GM12872 (cell line): ENCODE data around the gene CRYBB2.

Experiments
- TF ChIP-seq, protein P1 (sequence below): IDR thresholded peaks from 3 replicates; pipeline ENCODE4 v1.5.1; 2011; ENCODE audit warnings: low read depth, mild to moderate bottlenecking, low read length, moderate library complexity; ENCODE audit not compliant: insufficient read depth

Gene CRYBB2

DNA sequence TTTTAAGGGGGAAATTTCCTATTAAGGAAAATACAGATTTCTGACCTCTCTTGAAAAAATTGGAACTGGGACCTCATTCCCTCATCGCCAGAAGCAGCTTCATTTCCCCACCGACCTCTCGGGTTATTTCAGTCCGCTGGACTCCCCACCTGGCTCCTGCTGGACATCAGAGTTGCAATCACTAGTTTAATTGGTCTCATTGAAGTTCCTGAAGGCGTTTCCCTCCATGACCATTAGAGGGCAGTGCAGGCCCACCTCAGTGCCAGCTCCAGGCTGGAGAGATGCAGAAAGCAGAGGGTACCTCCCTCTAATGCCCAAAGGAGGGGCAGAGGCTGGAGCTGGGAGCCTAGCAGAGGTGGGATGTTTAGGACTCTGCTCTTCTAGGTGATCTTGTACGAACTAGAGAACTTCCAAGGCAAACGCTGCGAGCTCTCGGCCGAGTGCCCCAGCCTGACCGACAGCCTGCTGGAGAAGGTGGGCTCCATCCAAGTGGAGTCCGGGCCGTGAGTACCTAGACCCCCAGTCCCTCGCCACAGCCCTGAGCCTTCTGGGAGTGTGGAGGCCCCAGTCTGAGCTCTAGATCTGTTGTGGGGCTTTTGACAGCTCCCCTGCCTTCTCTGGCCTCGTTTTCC lies 17.0 kb upstream of the CRYBB2 start:
- TF ChIP-seq, protein P1, sequence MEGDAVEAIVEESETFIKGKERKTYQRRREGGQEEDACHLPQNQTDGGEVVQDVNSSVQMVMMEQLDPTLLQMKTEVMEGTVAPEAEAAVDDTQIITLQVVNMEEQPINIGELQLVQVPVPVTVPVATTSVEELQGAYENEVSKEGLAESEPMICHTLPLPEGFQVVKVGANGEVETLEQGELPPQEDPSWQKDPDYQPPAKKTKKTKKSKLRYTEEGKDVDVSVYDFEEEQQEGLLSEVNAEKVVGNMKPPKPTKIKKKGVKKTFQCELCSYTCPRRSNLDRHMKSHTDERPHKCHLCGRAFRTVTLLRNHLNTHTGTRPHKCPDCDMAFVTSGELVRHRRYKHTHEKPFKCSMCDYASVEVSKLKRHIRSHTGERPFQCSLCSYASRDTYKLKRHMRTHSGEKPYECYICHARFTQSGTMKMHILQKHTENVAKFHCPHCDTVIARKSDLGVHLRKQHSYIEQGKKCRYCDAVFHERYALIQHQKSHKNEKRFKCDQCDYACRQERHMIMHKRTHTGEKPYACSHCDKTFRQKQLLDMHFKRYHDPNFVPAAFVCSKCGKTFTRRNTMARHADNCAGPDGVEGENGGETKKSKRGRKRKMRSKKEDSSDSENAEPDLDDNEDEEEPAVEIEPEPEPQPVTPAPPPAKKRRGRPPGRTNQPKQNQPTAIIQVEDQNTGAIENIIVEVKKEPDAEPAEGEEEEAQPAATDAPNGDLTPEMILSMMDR, result peak; percentile 91

DNA sequence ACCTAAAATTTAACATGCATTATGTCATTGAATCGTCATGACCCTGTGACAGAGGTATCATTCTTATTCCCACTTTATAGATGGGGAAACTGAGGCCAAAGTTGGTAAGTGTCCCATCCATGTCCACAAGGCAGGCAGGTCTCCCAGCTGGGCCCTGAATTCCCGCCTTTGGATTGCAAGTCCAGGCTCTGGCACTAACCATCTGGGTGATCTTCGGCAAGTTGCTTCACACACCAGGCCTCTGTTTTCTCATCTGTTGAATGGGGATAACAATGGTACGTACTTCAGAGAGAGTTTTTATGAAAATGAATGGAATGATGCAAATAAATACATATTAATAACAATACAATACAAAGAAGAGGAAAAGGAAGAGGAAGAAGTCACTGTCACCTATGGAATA lies 16.4 kb upstream of the CRYBB2 start:
- TF ChIP-seq, protein P1, result no peak

DNA sequence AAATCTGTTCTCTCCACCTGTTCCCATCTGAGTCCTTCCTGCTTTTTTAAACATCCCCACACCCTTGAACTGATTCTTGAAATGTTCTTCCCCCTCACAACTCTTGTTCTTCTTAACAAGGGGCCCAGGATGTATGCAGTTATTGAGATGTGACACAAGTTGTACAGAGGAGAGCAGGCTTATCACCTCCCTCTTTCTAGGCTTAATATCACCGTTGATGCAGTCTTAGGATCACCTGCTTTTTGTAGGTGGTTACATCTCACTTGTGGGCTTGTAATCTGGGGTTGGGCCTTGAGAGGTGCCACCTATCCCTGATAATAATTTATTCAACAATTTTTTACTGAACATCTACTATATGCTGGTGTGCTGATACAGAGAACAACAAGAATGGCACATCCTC lies 13.6 kb upstream of the CRYBB2 start:
- TF ChIP-seq, protein P1, result no peak

DNA sequence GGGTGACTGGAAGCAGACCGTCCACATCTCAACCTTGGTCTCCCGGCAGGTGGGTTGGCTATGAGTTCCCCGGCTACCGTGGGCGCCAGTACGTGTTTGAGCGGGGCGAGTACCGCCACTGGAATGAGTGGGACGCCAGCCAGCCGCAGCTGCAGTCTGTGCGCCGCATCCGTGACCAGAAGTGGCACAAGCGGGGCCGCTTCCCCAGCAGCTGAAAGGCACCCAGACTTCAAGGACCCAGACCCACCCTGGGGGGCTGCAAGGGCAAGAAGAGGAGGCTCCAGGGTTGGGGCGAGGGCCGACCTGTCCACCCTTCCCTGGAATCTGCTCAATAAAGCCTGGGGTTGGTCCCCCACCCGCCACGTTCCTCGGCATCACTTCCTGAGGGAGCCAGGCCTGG lies 12.4 kb upstream of the CRYBB2 start:
- TF ChIP-seq, protein P1, result no peak

DNA sequence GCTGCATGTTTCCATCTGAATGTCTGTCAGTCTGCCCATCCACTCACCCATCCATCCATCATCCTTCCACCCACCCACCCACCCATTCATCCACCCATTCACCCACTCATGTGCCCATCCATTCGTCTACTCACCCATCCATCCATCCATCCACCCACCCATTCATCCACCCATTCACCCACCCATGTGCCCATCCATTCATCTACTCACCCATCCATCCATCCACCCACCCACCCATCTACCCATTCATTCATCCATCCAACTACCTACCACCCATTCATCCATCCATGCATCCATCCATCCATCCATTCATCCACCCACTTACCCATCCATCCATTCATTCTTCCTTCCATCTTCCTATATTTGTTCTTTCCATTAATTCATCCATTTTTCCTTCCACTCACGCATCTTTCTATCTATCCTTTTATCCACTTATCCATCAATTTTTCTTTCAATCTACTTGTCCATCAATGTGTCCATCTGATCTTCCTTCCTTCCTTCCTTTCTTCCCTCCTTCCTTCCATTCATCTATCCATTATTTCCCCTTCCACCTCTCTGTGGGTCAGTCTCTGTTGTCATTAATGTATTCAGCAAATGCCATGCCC lies 11.8 kb upstream of the CRYBB2 start:
- TF ChIP-seq, protein P1, result no peak

DNA sequence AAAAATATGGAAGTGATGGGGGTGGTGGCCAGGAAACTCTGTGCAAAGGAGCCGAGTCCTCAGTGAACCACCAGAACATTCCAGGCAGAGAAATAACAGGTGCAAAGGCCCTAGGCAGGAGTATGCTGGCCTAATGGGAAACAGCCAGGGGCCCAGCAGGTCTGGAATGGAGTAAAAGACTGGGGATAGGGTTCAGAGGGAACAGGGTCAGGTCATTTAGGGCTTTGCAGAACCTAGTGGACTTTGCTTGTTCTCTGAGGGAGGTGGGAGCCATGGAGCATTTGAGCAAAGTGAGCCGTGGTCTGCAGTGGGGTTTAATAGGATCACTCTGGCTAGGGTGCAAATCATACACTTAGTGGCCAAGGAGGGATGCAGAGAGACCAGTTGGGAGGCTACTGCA lies 11.1 kb upstream of the CRYBB2 start:
- TF ChIP-seq, protein P1, result no peak

DNA sequence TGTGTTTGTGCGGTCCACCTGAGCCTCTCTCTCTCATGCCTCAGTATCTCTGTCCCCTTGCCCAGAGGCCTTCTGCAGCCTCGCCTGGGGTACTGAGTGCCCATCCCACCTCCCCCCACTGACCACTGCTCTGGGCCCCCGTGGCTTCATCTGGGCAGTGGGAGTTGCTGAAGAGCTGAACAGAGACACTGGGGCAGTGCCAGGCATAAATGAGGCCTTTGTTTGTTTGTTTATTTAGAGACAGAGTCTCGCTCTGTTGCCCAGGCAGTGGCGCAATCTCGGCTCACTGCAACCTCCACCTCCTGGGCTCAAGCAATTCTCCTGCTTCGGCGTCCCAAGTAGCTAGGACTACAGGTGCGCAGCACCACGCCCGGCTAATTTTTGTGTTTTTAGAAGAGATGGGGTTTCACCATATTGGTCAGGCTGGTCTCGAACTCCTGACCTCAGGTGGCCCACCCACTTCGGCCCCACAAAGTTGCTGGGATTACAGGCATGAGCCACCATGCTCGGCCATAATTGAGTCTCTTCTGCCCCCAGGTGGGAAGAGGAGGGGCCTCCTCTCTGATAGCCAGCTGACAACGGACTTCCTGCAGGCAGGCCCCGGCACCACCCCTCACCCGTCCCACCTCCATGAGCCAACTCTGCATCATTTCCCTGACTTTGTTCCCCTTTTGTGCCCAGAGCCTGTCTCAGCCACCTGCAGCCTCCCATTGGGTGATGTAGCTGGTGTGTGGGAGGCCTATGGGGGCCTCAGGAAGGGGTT lies 10.5 kb upstream of the CRYBB2 start:
- TF ChIP-seq, protein P1, result no peak
